Upper lobe of left lung (tissue), 6 donors: Measurements from ENCODE around the gene ZNF77. TPM values are rescaled to one million over a fixed set of nuclear protein-coding genes. Genes with fewer than 3 reads are reported as not detected.
A peak's percentile ranks its signal among the peaks of the same experiment; 100 is the strongest.

Experiments
- ATAC-seq, 2 donors: fragments of 200-7000 bp; cut with Tn5 transposase; one replicate each; pipeline ENCODE4 v1.9.1; 2022; ENCODE audit warnings: mild to moderate bottlenecking in 2 of 2, moderate library complexity in 2 of 2; ENCODE audit not compliant: low FRiP score in 2 of 2
- DNase-seq, 2 donors: peaks; one replicate each; pipeline ENCODE4 v3.0.0-alpha.2; 2019 to 2020
- H3K27ac ChIP-seq, 4 donors: fragments of 200-600 bp; sonication (generic); one replicate each; pipeline ENCODE4 v1.5.1; 2016 to 2019
- H3K27me3 ChIP-seq, 4 donors: fragments of 200-600 bp; sonication (generic); one replicate each; pipeline ENCODE4 v1.5.1; 2017 to 2019
- H3K36me3 ChIP-seq, 4 donors: fragments of 200-600 bp; sonication (generic); one replicate each; pipeline ENCODE4 v1.5.1; 2016 to 2019
- H3K4me1 ChIP-seq, 4 donors: fragments of 200-600 bp; sonication (generic); one replicate each; pipeline ENCODE4 v1.5.1; 2018 to 2019
- H3K4me3 ChIP-seq, 4 donors: fragments of 200-600 bp; sonication (generic); one replicate each; pipeline ENCODE4 v1.5.1; 2017 to 2019; ENCODE audit warnings: mild to moderate bottlenecking in 2 of 4, moderate library complexity in 1 of 4
- H3K9me3 ChIP-seq, 4 donors: fragments of 200-600 bp; sonication (generic); one replicate each; pipeline ENCODE4 v1.5.1; 2018 to 2019
- CTCF ChIP-seq, 6 experiments: fragments of 450-650 bp in 4 of 6; fragments of 200-600 bp in 2 of 6; sonication (generic) in 2 of 6; IDR thresholded peaks; one replicate each; pipeline ENCODE4 v1.5.1; 2016 to 2019; ENCODE audit warnings: antibody characterized with exemption in 6 of 6
- EP300 ChIP-seq, 4 donors: sonication (generic); formaldehyde crosslinking; IDR thresholded peaks; one replicate each; pipeline ENCODE4 v1.5.1; 2017; ENCODE audit warnings: antibody characterized with exemption in 4 of 4, control low read depth in 2 of 4
- POLR2A ChIP-seq, 4 donors: fragments of 450-650 bp; IDR thresholded peaks; one replicate each; pipeline ENCODE4 v1.5.1; 2016 to 2017; ENCODE audit warnings: antibody characterized with exemption in 4 of 4, mild to moderate bottlenecking in 2 of 4
- POLR2AphosphoS5 ChIP-seq, 2 donors: sonication (generic); formaldehyde crosslinking; IDR thresholded peaks; one replicate each; pipeline ENCODE4 v1.5.1; 2017; ENCODE audit warnings: antibody characterized with exemption in 2 of 2
- WGBS, 2 donors: methylation state at CpG; one replicate each; pipeline ENCODE4 v1.1.5; 2017 to 2018; 5-methylcytosine and 5-hydroxymethylcytosine counted together
- total RNA-seq, 6 donors: library from RNA; depleted of rRNA in 4 of 6; stranded (reverse); fragments of >200 nt in 4 of 6; gene quantifications; one replicate each; pipeline versions ENCODE4 v1.1.0 to v1.2.1, GENCODE V29; 2016 to 2021
- donor health status: DM: no; HTN: no; CAD: no; lungs with moderate emphysema.
- donor health status: DM: no; HTN: yes; CAD: no; lungs with severe emphysema.

ZNF77 gene
- total RNA-seq, 6 donors from 2014 or later, result 3.1 to 7.3 (median 4.6) TPM

GRCh38 chr19:2988568-2988967 lies 43.8 kb upstream of the ZNF77 start:
- Histone ChIP-seq H3K36me3 (no peaks in the 10 kb centered on the region), H3K27ac (no peak overlapping the region), H3K4me1 (peaks cover 7 to 10% (median 9%) of the 10 kb centered on the region in 4 donors), H3K27me3 (no peaks in the 10 kb centered on the region), H3K9me3 (no peaks in the 10 kb centered on the region), H3K4me3 (no peak overlapping the region)
- TF ChIP-seq POLR2A (IDR thresholded peaks at IDR 0.05) (no peak), CTCF (IDR thresholded peaks at IDR 0.05) (no peak), EP300 (IDR thresholded peaks at IDR 0.05) (no peak), POLR2AphosphoS5 (IDR thresholded peaks at IDR 0.05) (no peak)
- DNase-seq (no peak), ATAC-seq (no peak)
- WGBS, 2 donors, result 92 to 94% methylated on average over 3 of the region's 3 CpGs

GRCh38 chr19:2987797-2988196 lies 43.0 kb upstream of the ZNF77 start:
- DNase-seq (no peak), ATAC-seq (no peak)
- no peaks in the 10 kb centered on the region for H3K9me3 ChIP-seq
- H3K27me3 ChIP-seq, result no peaks in the 10 kb centered on the region
- no peak overlapping the region for H3K27ac ChIP-seq
- WGBS, 2 donors, result 83 to 84% methylated on average over 3 to 9 of the region's 12 CpGs
- peaks cover 15 to 18% (median 17%) of the 10 kb centered on the region in 4 donors for H3K4me1 ChIP-seq
- H3K36me3 ChIP-seq, result no peaks in the 10 kb centered on the region
- no peak for TF ChIP-seq CTCF (IDR thresholded peaks at IDR 0.05)
- no peak overlapping the region for H3K4me3 ChIP-seq

GRCh38 chr19:2986951-2987524 lies 42.3 kb upstream of the ZNF77 start:
- TF ChIP-seq POLR2AphosphoS5 (IDR thresholded peaks at IDR 0.05) (no peak), EP300 (IDR thresholded peaks at IDR 0.05) (no peak), POLR2A (IDR thresholded peaks at IDR 0.05) (no peak), CTCF (IDR thresholded peaks at IDR 0.05) (no peak)
- Histone ChIP-seq H3K4me3 (no peak overlapping the region), H3K9me3 (no peaks in the 10 kb centered on the region), H3K27me3 (no peaks in the 10 kb centered on the region), H3K27ac (no peak overlapping the region), H3K4me1 (peaks cover 22 to 26% (median 24%) of the 10 kb centered on the region in 4 donors), H3K36me3 (no peaks in the 10 kb centered on the region)
- WGBS, 2 donors, result 50 to 64% methylated on average over 12 to 18 of the region's 20 CpGs
- DNase-seq (no peak), ATAC-seq (no peak)

GRCh38 chr19:2984215-2984528 lies 39.4 kb upstream of the ZNF77 start:
- DNase-seq (no peak), ATAC-seq (no peak)
- Histone ChIP-seq H3K27ac (peak overlapping the region; percentile 68 to 90 (median 86)), H3K4me1 (peaks cover 25 to 36% (median 31%) of the 10 kb centered on the region in 4 donors), H3K36me3 (no peaks in the 10 kb centered on the region), H3K4me3 (peak overlapping the region in 3 of 4 donors; percentile 35 to 46 (median 44)), H3K9me3 (no peaks in the 10 kb centered on the region), H3K27me3 (no peaks in the 10 kb centered on the region)
- 3 to 5% methylated on average over 7 to 14 of the region's 14 CpGs for WGBS, 2 donors
- TF ChIP-seq POLR2AphosphoS5 (IDR thresholded peaks at IDR 0.05), result no peak
- TF ChIP-seq CTCF (IDR thresholded peaks at IDR 0.05), result no peak
- no peak for TF ChIP-seq EP300 (IDR thresholded peaks at IDR 0.05)
- TF ChIP-seq POLR2A (IDR thresholded peaks at IDR 0.05), result no peak
